Stimulated activated CD8-positive, alpha-beta memory T cell treated with anti-CD3 and anti-CD28 coated beads, Interleukin-2, amount 100 ng/mL, for 48 hours (primary cell): ENCODE results near the gene NOL4L.

Experiments
- DNase-seq, 2 donors: peaks; one replicate each; pipeline ENCODE4 v3.0.0-alpha.2; 2020; ENCODE audit warnings: low read depth in 2 of 2

Gene NOL4L

GRCh38 chr20:32446301-32447100, 138.6 kb downstream of the NOL4L start:
- DNase-seq: no peak

- no peak for DNase-seq
These were observed 139.4 kb downstream of the NOL4L start for GRCh38 chr20:32445539-32446273.

GRCh38 chr20:32444474-32445220, 140.5 kb downstream of the NOL4L start:
- DNase-seq: no peak

GRCh38 chr20:32443386-32443974, 141.7 kb downstream of the NOL4L start:
- no peak for DNase-seq

- no peak for DNase-seq
These were observed 142.3 kb downstream of the NOL4L start for GRCh38 chr20:32442630-32443373.

GRCh38 chr20:32441638-32442037, 143.5 kb downstream of the NOL4L start:
- no peak for DNase-seq

GRCh38 chr20:32440758-32441078, 144.4 kb downstream of the NOL4L start:
- DNase-seq: no peak

GRCh38 chr20:32440069-32440757, 144.9 kb downstream of the NOL4L start:
- no peak for DNase-seq

GRCh38 chr20:32439132-32439829, 145.9 kb downstream of the NOL4L start:
- peak; percentile 14 to 31 for DNase-seq

- DNase-seq: no peak
These were observed 146.7 kb downstream of the NOL4L start for GRCh38 chr20:32438331-32438858.

- DNase-seq: peak in 1 of 2 donors; percentile 16
These were observed 147.6 kb downstream of the NOL4L start for GRCh38 chr20:32437391-32438074.

GRCh38 chr20:32436968-32437367, 148.2 kb downstream of the NOL4L start:
- DNase-seq: no peak

- no peak for DNase-seq
These were observed 148.8 kb downstream of the NOL4L start for GRCh38 chr20:32436142-32436861.

- DNase-seq: no peak
These were observed 149.6 kb downstream of the NOL4L start for GRCh38 chr20:32435449-32436107.

GRCh38 chr20:32434434-32434833, 150.7 kb downstream of the NOL4L start:
- DNase-seq: no peak

- DNase-seq: no peak
These were observed 151.7 kb downstream of the NOL4L start for GRCh38 chr20:32433311-32434021.

- no peak for DNase-seq
These were observed 152.9 kb downstream of the NOL4L start for GRCh38 chr20:32432277-32432676.
